NCI-H774 (cell line): ENCODE measurements around the gene GAS7.

Source experiments
- DNase-seq: peaks from one replicate; lab custom pipeline; 2025; lab: John Stamatoyannopoulos, UW

GAS7 gene

GRCh38 chr17:10048629-10049350 is 149.6 kb downstream of the GAS7 start:
- DNase-seq, result no peak

GRCh38 chr17:10046786-10047785 is 151.3 kb downstream of the GAS7 start:
- no peak for DNase-seq

GRCh38 chr17:10045871-10046658 is 152.3 kb downstream of the GAS7 start:
- DNase-seq, result no peak

- no peak for DNase-seq
These were observed 155.7 kb downstream of the GAS7 start for GRCh38 chr17:10042589-10043244.

- DNase-seq, result no peak
These were observed 156.4 kb downstream of the GAS7 start for GRCh38 chr17:10041916-10042588.

- no peak for DNase-seq
These were observed 157.2 kb downstream of the GAS7 start for GRCh38 chr17:10041287-10041612.

- DNase-seq, result no peak
These were observed 161.8 kb downstream of the GAS7 start for GRCh38 chr17:10036511-10037061.

- no peak for DNase-seq
These were observed 162.5 kb downstream of the GAS7 start for GRCh38 chr17:10035885-10036284.

GRCh38 chr17:10034719-10035475 is 163.5 kb downstream of the GAS7 start:
- DNase-seq, result no peak

- DNase-seq, result no peak
These were observed 164.4 kb downstream of the GAS7 start for GRCh38 chr17:10033959-10034358.

- no peak for DNase-seq
These were observed 165.0 kb downstream of the GAS7 start for GRCh38 chr17:10033449-10033848.

- DNase-seq, result no peak
These were observed 166.1 kb downstream of the GAS7 start for GRCh38 chr17:10032118-10032852.

- DNase-seq, result no peak
These were observed 166.8 kb downstream of the GAS7 start for GRCh38 chr17:10031606-10032005.

- no peak for DNase-seq
These were observed 167.3 kb downstream of the GAS7 start for GRCh38 chr17:10031127-10031526.

GRCh38 chr17:10029129-10029528 is 169.3 kb downstream of the GAS7 start:
- DNase-seq, result no peak

- no peak for DNase-seq
These were observed 172.2 kb downstream of the GAS7 start for GRCh38 chr17:10025976-10026901.

GRCh38 chr17:10025224-10025623 is 173.2 kb downstream of the GAS7 start:
- no peak for DNase-seq

- DNase-seq, result no peak
These were observed 176.0 kb downstream of the GAS7 start for GRCh38 chr17:10022416-10022815.
